ENCODE data around the gene ANKMY2.

The ANKMY2 gene

DNA sequence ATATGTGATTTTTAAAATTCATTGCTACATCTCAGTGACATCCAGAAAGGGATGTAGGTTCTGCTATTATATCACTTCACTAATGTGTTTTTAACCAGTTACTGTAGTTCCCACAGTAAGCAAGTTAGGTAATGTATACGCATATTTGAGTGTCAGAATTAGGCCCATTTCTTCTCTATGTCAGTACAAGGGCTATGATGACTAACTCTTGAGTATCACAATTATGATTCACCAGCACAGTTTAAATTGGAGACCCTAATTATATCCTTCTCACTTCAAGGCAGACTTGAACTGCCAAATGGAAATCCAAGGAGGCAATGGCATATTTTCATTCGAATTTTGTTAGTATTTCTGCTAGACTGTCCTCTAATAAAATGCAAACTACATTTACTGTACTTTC, 24.0 kb upstream of the ANKMY2 start:
- DNase-seq (ENCODE audit: low read depth in 1 of 2, low spot score in 1 of 2), result no peak
- no peak overlapping the region for H3K27ac ChIP-seq (replicated peaks)

DNA sequence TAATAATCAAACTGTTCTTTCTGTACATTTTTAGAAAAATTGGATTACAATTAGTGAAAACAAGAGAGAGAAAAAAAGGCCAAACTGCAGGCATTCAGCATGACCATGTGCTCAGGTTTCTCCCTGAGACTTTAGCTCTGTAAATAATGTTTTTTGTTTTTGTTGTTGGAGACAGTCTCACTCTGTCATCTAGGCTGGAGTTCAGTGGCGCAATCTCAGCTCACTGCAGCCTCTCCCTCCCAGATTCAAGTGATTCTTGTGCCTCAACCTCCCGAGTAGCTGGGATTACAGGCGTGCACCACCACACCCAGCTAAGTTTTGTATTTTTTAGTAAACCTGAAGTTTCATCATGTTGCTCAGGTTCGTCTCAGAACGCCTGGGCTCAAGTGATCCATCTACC, 23.4 kb upstream of the ANKMY2 start:
- no peak for DNase-seq (ENCODE audit: low read depth in 1 of 2, low spot score in 1 of 2)
- Histone ChIP-seq H3K4me3 (replicated peaks; ENCODE audit: insufficient read depth, low read length) (no peak overlapping the region), H3K27me3 (ENCODE audit: insufficient read depth, poor library complexity, severe bottlenecking) (no peaks in the 10 kb centered on the region), H3K27ac (replicated peaks) (peak overlapping the region; percentile 45)
- TF ChIP-seq SPI1 (IDR thresholded peaks at IDR 0.05; ENCODE audit: borderline replicate concordance, low read depth), result no peak
- TF ChIP-seq, protein P1, sequence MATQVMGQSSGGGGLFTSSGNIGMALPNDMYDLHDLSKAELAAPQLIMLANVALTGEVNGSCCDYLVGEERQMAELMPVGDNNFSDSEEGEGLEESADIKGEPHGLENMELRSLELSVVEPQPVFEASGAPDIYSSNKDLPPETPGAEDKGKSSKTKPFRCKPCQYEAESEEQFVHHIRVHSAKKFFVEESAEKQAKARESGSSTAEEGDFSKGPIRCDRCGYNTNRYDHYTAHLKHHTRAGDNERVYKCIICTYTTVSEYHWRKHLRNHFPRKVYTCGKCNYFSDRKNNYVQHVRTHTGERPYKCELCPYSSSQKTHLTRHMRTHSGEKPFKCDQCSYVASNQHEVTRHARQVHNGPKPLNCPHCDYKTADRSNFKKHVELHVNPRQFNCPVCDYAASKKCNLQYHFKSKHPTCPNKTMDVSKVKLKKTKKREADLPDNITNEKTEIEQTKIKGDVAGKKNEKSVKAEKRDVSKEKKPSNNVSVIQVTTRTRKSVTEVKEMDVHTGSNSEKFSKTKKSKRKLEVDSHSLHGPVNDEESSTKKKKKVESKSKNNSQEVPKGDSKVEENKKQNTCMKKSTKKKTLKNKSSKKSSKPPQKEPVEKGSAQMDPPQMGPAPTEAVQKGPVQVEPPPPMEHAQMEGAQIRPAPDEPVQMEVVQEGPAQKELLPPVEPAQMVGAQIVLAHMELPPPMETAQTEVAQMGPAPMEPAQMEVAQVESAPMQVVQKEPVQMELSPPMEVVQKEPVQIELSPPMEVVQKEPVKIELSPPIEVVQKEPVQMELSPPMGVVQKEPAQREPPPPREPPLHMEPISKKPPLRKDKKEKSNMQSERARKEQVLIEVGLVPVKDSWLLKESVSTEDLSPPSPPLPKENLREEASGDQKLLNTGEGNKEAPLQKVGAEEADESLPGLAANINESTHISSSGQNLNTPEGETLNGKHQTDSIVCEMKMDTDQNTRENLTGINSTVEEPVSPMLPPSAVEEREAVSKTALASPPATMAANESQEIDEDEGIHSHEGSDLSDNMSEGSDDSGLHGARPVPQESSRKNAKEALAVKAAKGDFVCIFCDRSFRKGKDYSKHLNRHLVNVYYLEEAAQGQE (IDR thresholded peaks at IDR 0.05; ENCODE audit: insufficient replicate concordance, low read depth), result no peak
- TF ChIP-seq, protein P2, sequence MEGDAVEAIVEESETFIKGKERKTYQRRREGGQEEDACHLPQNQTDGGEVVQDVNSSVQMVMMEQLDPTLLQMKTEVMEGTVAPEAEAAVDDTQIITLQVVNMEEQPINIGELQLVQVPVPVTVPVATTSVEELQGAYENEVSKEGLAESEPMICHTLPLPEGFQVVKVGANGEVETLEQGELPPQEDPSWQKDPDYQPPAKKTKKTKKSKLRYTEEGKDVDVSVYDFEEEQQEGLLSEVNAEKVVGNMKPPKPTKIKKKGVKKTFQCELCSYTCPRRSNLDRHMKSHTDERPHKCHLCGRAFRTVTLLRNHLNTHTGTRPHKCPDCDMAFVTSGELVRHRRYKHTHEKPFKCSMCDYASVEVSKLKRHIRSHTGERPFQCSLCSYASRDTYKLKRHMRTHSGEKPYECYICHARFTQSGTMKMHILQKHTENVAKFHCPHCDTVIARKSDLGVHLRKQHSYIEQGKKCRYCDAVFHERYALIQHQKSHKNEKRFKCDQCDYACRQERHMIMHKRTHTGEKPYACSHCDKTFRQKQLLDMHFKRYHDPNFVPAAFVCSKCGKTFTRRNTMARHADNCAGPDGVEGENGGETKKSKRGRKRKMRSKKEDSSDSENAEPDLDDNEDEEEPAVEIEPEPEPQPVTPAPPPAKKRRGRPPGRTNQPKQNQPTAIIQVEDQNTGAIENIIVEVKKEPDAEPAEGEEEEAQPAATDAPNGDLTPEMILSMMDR (IDR thresholded peaks at IDR 0.05; ENCODE audit: insufficient read depth, low read length), result no peak
- TF ChIP-seq GABPA (IDR thresholded peaks at IDR 0.05; ENCODE audit: low read depth), result no peak
- no peak for TF ChIP-seq POLR2AphosphoS5 (IDR thresholded peaks at IDR 0.05; ENCODE audit: low read depth)

More for the DNA sequence above, 24.0 kb upstream of the ANKMY2 start:
- Histone ChIP-seq H3K27me3 (ENCODE audit: insufficient read depth, poor library complexity, severe bottlenecking) (no peaks in the 10 kb centered on the region), H3K4me3 (replicated peaks; ENCODE audit: insufficient read depth, low read length) (no peak overlapping the region)
- TF ChIP-seq, protein P2 (IDR thresholded peaks at IDR 0.05; ENCODE audit: insufficient read depth, low read length), result no peak
- TF ChIP-seq GABPA (IDR thresholded peaks at IDR 0.05; ENCODE audit: low read depth), result no peak
- TF ChIP-seq, protein P1 (IDR thresholded peaks at IDR 0.05; ENCODE audit: insufficient replicate concordance, low read depth), result no peak
- TF ChIP-seq POLR2AphosphoS5 (IDR thresholded peaks at IDR 0.05; ENCODE audit: low read depth), result no peak
- TF ChIP-seq SPI1 (IDR thresholded peaks at IDR 0.05; ENCODE audit: borderline replicate concordance, low read depth), result no peak

DNA sequence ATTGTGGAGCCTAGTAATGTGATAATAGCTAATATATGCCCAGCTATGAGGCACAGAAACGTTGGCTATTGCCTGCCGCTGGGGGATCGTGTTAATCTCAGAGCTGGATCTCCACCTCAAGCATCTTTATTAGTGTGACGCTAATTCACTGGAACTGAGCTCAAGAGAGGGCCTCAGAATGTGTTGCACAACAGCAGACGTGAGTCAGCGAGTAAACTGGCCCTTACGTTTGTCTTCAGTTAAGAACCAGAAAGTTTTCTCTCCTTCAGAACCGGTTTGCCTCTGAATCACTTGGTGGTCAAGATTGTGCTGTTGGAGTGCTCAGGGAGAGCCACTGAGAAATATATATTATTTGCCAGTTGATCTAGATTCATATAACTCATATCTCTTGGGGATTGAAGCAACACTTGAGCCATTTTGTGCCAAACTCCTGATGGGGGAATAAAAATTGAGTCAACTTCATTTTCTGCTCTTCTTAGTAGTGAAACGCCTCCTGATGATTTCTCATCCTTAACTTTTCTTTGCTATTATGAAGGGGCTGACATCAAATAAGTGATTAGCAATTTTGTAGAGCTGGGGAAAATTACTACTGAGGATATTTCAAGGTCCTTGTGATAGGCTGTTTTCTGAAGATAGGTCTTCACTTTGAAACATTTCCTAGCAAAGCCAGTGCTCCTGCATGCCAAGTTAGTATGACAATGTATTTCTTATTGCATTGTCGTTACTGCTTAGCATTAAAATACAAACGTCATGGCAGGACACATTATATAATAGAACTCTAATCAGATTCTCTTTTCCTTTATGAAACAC, 22.7 kb upstream of the ANKMY2 start:
- H3K27me3 ChIP-seq (ENCODE audit: insufficient read depth, poor library complexity, severe bottlenecking), result no peaks in the 10 kb centered on the region
- H3K4me3 ChIP-seq (replicated peaks; ENCODE audit: insufficient read depth, low read length), result no peak overlapping the region
- DNase-seq (ENCODE audit: low read depth in 1 of 2, low spot score in 1 of 2), result peak; percentile 72 to 75
- TF ChIP-seq, protein P1 (IDR thresholded peaks at IDR 0.05; ENCODE audit: insufficient replicate concordance, low read depth), result no peak
- no peak for TF ChIP-seq SPI1 (IDR thresholded peaks at IDR 0.05; ENCODE audit: borderline replicate concordance, low read depth)
- TF ChIP-seq GABPA (IDR thresholded peaks at IDR 0.05; ENCODE audit: low read depth), result no peak
- TF ChIP-seq, protein P2 (IDR thresholded peaks at IDR 0.05; ENCODE audit: insufficient read depth, low read length), result no peak
- no peak for TF ChIP-seq POLR2AphosphoS5 (IDR thresholded peaks at IDR 0.05; ENCODE audit: low read depth)
- peak overlapping the region; percentile 45 for H3K27ac ChIP-seq (replicated peaks)

All from HL-60 (cell line).